HepG2 (cell line): ENCODE results near the gene G6PD. TPM values are rescaled to one million over a fixed set of nuclear protein-coding genes. Genes with fewer than 3 reads are reported as not detected.
A peak's percentile ranks its signal among the peaks of the same experiment; 100 is the strongest.

Source experiments
- ARNT ChIP-seq: fragments of 450-650 bp; IDR thresholded peaks from 2 replicates; pipeline ENCODE4 v1.6.1; 2017
- CREM ChIP-seq, 2 experiments: sonication (generic) in 1 of 2; formaldehyde crosslinking in 1 of 2; IDR thresholded peaks; 2 replicates each; pipeline versions ENCODE4 v1.4.0 to v1.6.1; 2016 to 2020; ENCODE audit warnings: antibody characterized with exemption in 1 of 2, mild to moderate bottlenecking in 1 of 2, missing genetic modification reagents in 1 of 2
- HNF1B ChIP-seq: sonication (generic); formaldehyde crosslinking; IDR thresholded peaks from 2 replicates; pipeline ENCODE4 v1.5.1; 2020; ENCODE audit warnings: mild to moderate bottlenecking, moderate library complexity, missing genetic modification reagents
- HNF4G ChIP-seq, 2 experiments: sonication (generic) in 1 of 2; formaldehyde crosslinking in 1 of 2; IDR thresholded peaks; 2 replicates each; pipeline versions ENCODE4 v1.4.0 to v1.6.1; 2011 to 2020; ENCODE audit warnings: borderline replicate concordance in 2 of 2, low read depth in 2 of 2, mild to moderate bottlenecking in 2 of 2, low read length in 1 of 2, missing genetic modification reagents in 1 of 2, moderate library complexity in 1 of 2
- HNRNPK ChIP-seq: fragments of 200-400 bp; formaldehyde crosslinking; IDR thresholded peaks from 2 replicates; pipeline ENCODE4 v1.6.1; 2018; ENCODE audit warnings: low read length, low read depth, moderate library complexity, mild to moderate bottlenecking; ENCODE audit not compliant: poor library complexity, severe bottlenecking
- KDM5A ChIP-seq: fragments of 200-600 bp; sonication (generic); IDR thresholded peaks from 2 replicates; pipeline ENCODE4 v1.7.0; 2018; ENCODE audit warnings: antibody characterized with exemption, mild to moderate bottlenecking, low read length, borderline replicate concordance
- MED1 ChIP-seq: sonication (generic); formaldehyde crosslinking; IDR thresholded peaks from 2 replicates; pipeline ENCODE4 v1.4.0; 2020; ENCODE audit warnings: missing genetic modification reagents
- MYC ChIP-seq: sonication (generic); formaldehyde crosslinking; IDR thresholded peaks from 2 replicates; pipeline ENCODE4 v1.9.0; 2021; ENCODE audit warnings: missing genetic modification reagents, borderline replicate concordance
- SAP130 ChIP-seq: IDR thresholded peaks from 2 replicates; pipeline ENCODE4 v1.6.1; 2016; ENCODE audit warnings: low read depth
- TCF12 ChIP-seq, 2 experiments: fragments of 450-650 bp in 1 of 2; sonication (generic) in 1 of 2; formaldehyde crosslinking in 1 of 2; IDR thresholded peaks; 2 replicates each; pipeline versions ENCODE4 v1.6.1 to v1.8.0; 2017 to 2022; ENCODE audit warnings: antibody characterized with exemption in 1 of 2, mild to moderate bottlenecking in 1 of 2, missing genetic modification reagents in 1 of 2, moderate library complexity in 1 of 2
- ZBTB33 ChIP-seq: sonication (generic); formaldehyde crosslinking; IDR thresholded peaks from 2 replicates; pipeline ENCODE4 v1.4.0; 2020; ENCODE audit warnings: missing genetic modification reagents
- ZNF224 ChIP-seq: sonication (generic); formaldehyde crosslinking; IDR thresholded peaks from 2 replicates; pipeline ENCODE4 v1.5.0; 2020; ENCODE audit warnings: mild to moderate bottlenecking, missing genetic modification reagents
- ZNF343 ChIP-seq: sonication (generic); formaldehyde crosslinking; IDR thresholded peaks from 2 replicates; pipeline ENCODE4 v1.4.0; 2020; ENCODE audit warnings: mild to moderate bottlenecking, missing genetic modification reagents
- ZNF546 ChIP-seq: sonication (generic); formaldehyde crosslinking; conservative IDR thresholded peaks from 2 replicates; pipeline ENCODE4 v1.8.1; 2023; ENCODE audit warnings: mild to moderate bottlenecking, missing genetic modification reagents
- ZNF556 ChIP-seq: sonication (generic); formaldehyde crosslinking; IDR thresholded peaks from 2 replicates; pipeline ENCODE4 v1.4.0; 2020; ENCODE audit warnings: mild to moderate bottlenecking, missing genetic modification reagents, borderline replicate concordance
- ZNF589 ChIP-seq: sonication (generic); formaldehyde crosslinking; conservative IDR thresholded peaks from 2 replicates; pipeline ENCODE4 v1.8.0; 2022; ENCODE audit warnings: mild to moderate bottlenecking, moderate library complexity, missing genetic modification reagents
- ZNF687 ChIP-seq: sonication (generic); formaldehyde crosslinking; IDR thresholded peaks from 2 replicates; pipeline ENCODE4 v1.5.1; 2020; ENCODE audit warnings: mild to moderate bottlenecking, missing genetic modification reagents, moderate library complexity
- polyA plus RNA-seq, 8 experiments: library from polyadenylated mRNA; depleted of rRNA in 3 of 8; stranded (reverse) in 7 of 8; unstranded in 1 of 8; fragments of >200 nt; fragmentation: Illumina TruSeq in 4 of 8; extraction: Trizol in 4 of 8; gene quantifications; 2 replicates each; pipeline versions ENCODE4 v1.2.1 to v1.2.3, GENCODE V29; 2011 to 2016; ENCODE audit warnings: low read depth in 4 of 8, missing spikeins in 1 of 8, mixed read lengths in 1 of 8; ENCODE audit not compliant: insufficient read depth in 1 of 8
- total RNA-seq, 5 experiments: library from RNA; depleted of rRNA; stranded (reverse); fragments of >200 nt; fragmentation: Illumina TruSeq; extraction: Trizol; gene quantifications; 2 replicates each; pipeline ENCODE4 v1.2.3, GENCODE V29; 2016; ENCODE audit warnings: low read depth in 1 of 5

The G6PD gene
- total and polyA plus RNA-seq, 2 of the 13 experiments (the other 11 are each of a cell fraction or from before 2014, with no cell fraction given), result 18.8 to 28.8 TPM

GRCh38 chrX:154486396-154487207 is 60.0 kb downstream of the G6PD start, which contains the start of gene UBL4A (continued):
- TF ChIP-seq ZNF224 (no peak), HNRNPK (no peak), SAP130 (CRISPR knock-in tag) (no peak; the same call in 1 of the 2 replicates), MYC (CRISPR knock-in tag) (no peak; the same call in 1 of the 2 replicates), TCF12 (IDR thresholded peaks at IDR 0.05) (no peak), TCF12 (CRISPR knock-in tag; IDR thresholded peaks at IDR 0.05) (no peak), HNF1B (CRISPR knock-in tag) (no peak), ZNF546 (no peak), ARNT (no peak), CREM (IDR thresholded peaks at IDR 0.05) (no peak), CREM (CRISPR knock-in tag; IDR thresholded peaks at IDR 0.05) (no peak), ZBTB33 (CRISPR knock-in tag) (peak; percentile 18; the same call in 1 of the 2 replicates), HNF4G (IDR thresholded peaks at IDR 0.05; ENCODE audit: borderline replicate concordance, low read depth, low read length) (no peak), HNF4G (CRISPR knock-in tag; IDR thresholded peaks at IDR 0.05; ENCODE audit: borderline replicate concordance, low read depth) (no peak), ZNF589 (CRISPR knock-in tag) (no peak), KDM5A (no peak), ZNF687 (no peak), ZNF343 (CRISPR knock-in tag) (no peak), ZNF556 (CRISPR knock-in tag) (no peak), MED1 (no peak)
